Activated T-cell treated with anti-CD3 and anti-CD28 coated beads, Interleukin-2, amount 50 U/mL, for 1 hour (primary cell): ENCODE results near the gene SPATA25.
"Not testable (repeated sequence)": the region's sequence is repeated elsewhere in the genome, so short reads cannot be mapped to it uniquely, and the experiment has no call there.

Experiments
- DNase-seq: peaks from one replicate; pipeline ENCODE4 v3.0.0-alpha.2; 2020

The SPATA25 gene

GRCh38 chr20:45913116-45913515 is 25.7 kb upstream of the SPATA25 start:
- DNase-seq = no peak

DNA sequence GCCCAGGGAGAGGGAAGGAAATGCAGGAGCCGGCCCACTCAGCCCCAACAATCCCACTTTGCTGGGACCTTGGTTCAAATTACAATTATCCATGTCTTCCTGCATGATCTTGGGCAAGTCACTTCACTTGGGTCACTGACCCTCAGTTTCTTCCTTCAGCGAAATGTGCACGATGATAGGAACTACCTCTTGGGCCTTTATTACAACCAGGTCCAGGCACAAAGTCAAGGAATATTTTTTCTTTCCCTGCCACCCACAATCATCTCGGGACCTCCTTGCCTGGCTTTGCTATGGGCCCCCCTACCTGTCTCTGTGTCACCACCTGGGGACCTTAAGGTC is 24.9 kb upstream of the SPATA25 start:
- no peak for DNase-seq

DNA sequence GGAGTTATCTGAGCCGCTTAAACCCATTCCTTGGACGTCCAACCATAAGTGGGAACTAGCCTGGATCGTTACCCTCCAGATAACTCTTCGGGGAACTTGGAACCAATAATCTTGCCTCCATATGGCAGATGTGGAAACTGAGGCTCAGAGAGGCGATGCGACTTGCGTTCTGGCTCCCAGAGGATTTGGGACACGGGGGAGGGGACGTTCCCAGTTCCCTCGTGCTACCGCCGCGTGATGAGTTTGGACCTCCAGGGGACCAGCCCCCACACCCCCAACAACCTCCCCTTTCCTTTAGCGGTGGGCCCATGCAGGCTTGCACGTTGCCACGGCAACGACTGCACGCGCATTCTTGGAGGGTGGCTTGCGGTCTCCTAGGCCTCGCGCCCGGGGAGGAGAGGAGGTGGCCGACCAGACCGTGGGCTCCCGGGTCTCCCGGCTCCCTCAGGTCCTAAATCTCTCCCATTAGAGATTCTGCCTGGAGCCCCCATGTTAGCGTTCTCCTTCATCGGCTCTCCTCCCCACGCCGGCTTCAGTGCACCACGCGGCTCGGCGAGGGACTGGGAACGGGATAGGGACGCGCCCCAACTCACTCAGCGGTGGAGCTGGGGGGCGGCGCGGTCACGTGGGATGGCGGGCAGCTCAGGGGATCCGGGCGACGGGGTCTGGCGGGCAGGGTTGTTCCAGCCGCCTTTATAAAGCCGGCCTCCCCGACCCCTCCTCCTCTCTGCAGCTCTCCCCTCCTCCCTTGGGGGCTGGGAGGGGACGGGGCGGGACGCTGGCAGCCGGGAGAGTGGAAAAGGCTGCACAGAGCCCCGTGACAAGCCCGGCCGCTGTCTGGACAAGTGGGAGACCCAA is 24.3 kb upstream of the SPATA25 start, which contains the start of gene PLTP:
TSS of gene PLTP (minus strand) at position 670 of the 858 bp plus-strand sequence. CDS start 703 bp downstream, outside the sequence.
- peak; percentile 34 for DNase-seq

DNA sequence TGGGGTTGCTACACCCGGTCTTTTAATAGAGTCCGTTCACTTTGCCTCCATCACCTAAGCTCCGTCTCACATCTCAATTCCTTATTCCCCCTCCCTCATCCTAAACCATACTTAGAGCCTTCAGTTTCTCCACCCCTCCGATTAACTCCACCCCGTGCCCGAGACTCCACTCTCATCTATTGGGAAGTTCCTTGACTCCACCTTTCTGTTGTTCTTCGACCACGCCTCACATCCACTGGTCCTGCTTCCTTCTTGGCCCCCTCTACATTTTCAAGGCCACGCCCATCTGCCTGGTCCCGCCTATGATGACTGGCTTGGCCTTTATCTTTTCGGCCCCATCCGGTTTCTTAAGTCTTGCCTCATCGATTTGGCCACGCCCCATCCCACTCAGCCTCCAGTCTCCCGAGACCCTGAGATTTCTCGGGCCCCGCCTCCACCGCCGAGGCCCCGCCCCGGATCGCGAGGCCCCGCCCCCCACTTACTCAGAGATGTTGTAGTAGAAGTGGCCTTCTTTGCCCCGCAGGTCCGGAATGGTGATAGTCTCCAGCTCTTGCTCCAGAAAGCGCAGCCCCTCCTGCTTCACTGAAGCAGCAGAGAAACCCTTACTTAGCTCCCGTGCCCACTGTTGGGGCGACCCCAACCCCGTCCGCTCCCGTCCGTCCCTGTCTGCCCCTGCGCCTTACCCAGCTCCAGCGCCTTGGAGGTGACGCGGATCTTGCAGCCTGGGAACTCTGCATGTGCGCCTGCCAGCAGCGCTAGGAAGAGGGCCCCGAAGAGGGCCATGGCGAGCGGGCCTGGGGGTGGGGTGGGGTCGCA is 23.5 kb upstream of the SPATA25 start:
- DNase-seq = peak; percentile 89

GRCh38 chr20:45909817-45910669 is 22.6 kb upstream of the SPATA25 start:
- DNase-seq = no peak

GRCh38 chr20:45909336-45909808 is 21.9 kb upstream of the SPATA25 start:
- no peak for DNase-seq

DNA sequence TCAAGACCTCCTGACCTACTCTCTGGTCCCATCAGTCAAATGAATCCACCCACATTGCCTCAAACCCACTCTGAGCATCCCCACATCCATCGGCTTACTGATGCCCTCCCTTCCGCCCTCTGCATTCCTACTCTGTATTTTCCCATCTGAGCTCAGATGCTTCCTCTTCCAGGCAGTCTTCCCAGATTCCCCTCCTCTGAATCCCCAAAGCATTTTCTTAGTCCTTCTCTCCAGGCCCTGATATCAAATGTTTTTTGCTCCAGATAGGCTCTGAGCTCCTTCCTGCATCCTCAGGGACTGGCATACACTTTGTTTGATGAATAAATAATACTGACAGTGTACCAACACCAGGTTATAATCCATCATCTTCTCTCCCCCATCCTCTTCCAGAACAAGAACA is 20.7 kb upstream of the SPATA25 start:
- DNase-seq = no peak

DNA sequence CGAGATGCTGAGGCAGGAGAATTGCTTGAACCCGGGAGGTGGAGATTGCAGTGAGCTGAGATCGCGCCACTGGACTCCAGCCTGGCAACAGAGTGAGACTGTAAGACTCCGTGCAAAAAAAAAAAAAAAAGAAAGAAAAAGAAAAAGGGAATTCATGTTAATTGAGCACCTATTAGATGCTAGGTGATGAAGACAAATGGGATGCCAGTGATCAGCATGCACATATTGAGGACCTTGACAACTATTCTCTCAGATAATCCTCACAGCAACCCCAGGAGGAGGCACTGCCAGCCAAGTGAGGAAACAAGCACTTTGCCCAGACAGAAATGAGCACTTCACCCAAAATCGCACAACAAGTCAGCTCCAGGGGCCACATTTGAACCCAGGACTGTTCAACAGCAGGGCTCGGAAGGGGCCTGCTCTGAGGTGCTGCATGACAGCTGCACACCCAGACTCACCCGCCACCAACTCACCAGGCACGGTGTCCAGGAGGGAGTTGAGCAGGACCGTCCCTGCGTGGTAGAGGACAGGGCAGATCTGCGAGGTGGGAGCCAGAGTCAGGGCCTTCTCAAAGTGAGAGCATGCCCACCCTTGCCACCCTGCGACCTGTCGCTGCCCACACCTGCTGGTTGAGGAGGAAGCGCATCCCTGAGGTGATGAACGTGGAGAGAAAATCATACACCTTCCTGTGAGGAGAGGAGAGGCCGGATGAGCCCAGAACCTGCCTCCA is 20.0 kb upstream of the SPATA25 start:
- no peak for DNase-seq

GRCh38 chr20:45905505-45906079 is 18.2 kb upstream of the SPATA25 start:
- DNase-seq = no peak

GRCh38 chr20:45904583-45905504 is 17.4 kb upstream of the SPATA25 start:
- DNase-seq = no peak

DNA sequence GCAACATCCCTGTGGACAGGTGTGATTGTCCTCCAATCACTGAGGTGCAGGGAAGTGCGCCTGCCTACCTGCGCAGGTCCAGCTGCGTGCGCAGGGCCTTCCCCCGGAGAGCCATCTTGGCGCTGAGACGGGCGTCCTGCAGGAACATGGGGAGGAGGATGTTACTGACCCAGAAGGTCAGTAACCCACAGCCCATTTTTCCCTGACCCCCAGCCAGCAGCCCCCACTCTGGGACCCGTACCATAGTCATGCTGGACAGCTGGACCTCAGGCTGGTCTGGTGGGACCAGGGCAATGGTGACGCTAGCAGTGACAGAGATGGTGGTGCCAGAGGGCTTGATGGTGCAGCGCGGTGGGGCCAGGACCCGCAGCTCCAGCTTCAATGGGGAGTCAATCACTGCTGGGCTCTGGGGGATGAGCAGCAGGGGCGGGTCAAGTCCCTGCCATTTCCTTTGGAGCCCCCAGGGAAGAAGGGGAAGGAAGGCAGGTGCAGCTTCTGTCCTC is 14.8 kb upstream of the SPATA25 start:
- no peak for DNase-seq

- DNase-seq = not testable (repeated sequence)
Observed at GRCh38 chr20:45901332-45901731, 13.9 kb upstream of the SPATA25 start.

GRCh38 chr20:45899046-45899835 is 11.8 kb upstream of the SPATA25 start:
- DNase-seq = no peak

GRCh38 chr20:45898285-45898684 is 10.9 kb upstream of the SPATA25 start:
- no peak for DNase-seq

GRCh38 chr20:45897692-45898091 is 10.3 kb upstream of the SPATA25 start:
- DNase-seq = no peak

- DNase-seq = no peak
Observed at GRCh38 chr20:45897289-45897688, 9.9 kb upstream of the SPATA25 start.

DNA sequence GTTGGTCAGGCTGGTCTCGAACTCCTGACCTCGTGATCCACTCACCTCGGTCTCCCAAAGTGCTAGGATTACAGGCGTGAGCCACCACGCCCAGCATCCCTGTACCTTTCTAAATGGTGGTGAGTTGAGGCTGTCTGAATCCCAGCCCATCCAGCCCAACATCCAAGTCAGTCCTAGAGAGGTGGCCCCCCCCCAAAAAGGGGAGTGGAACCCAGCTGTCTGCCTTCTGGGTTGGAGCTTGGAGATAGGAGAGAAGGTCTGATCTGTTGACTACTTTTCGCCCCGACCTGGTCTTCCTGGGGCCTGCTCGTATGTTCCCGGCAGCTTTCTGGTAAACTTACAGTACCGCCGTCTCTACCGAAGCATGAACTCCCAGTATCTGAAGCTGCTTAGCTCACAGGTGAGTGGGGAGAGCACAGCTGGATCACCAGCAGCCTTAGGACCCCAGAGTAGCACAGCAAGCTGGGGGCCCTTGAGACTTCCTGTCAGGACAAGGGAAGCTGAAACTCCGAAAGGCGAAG is 9.3 kb upstream of the SPATA25 start:
- no peak for DNase-seq

DNA sequence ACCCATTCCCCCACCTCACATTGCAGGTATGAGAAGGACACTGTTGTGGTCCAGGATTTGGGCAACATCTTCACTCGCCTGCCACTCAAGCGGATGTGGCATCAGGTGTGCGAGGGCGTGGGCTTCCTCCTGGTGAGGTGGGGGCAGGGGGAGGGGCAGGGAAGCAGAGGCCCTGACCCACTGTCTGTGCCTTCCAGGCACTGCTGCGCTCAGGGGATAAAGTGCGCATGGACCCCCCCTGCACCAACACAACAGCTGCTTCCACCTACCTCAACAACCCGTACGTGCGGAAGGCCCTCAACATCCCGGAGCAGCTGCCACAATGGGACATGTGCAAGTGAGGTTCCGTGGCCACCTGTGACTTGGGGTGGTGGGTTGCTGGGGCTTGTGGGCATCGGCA is 7.4 kb upstream of the SPATA25 start:
- no peak for DNase-seq

DNA sequence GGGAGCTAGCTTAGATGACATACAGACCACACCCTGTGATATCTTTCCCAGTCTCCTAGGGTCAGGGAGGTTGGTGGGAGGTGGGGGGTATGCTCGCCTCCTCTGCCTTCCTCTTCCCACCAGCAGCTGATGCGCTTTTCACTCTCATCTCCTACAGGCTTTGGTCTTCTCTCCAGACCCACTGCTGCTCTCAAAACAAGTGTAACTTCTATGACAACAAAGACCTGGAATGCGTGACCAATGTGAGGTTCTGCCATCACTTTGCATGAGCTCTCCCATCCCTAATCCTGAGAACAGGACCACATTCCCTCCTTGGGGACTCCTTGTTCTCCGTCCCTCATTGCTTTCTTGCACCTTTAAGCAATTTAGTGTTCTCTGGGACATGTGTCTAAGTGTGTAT is 6.4 kb upstream of the SPATA25 start:
- no peak for DNase-seq
